Measurements from ENCODE around the gene ZNF565.

DNA sequence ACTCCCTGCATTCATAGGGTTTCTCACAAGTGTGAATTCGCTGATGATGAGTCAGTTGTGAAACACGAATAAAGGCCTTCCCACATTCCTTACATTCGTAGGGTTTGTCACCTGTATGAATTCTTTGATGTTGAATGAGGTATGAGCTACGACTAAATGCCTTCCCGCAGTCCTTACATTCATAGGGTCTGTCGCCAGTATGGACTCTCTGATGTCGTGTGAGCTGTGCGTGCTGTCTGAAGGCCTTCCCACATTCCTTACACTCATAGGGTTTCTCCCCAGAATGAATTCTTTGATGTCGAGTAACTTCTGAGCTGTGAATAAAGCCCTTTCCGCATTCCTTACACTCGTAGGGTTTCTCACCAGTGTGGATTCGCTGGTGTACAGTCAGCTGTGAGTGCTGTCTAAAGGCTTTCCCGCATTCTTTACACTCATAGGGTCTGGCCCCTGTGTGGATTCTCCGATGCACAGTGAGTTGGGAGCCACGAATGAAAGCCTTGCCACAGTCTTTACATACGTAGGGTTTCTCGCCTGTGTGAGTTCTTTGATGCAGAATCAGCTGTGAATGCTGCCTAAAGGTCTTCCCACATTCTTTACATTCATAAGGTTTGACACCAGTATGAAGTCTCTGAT, 31.7 kb downstream of the ZNF565 start:
- TF ChIP-seq, protein P1, sequence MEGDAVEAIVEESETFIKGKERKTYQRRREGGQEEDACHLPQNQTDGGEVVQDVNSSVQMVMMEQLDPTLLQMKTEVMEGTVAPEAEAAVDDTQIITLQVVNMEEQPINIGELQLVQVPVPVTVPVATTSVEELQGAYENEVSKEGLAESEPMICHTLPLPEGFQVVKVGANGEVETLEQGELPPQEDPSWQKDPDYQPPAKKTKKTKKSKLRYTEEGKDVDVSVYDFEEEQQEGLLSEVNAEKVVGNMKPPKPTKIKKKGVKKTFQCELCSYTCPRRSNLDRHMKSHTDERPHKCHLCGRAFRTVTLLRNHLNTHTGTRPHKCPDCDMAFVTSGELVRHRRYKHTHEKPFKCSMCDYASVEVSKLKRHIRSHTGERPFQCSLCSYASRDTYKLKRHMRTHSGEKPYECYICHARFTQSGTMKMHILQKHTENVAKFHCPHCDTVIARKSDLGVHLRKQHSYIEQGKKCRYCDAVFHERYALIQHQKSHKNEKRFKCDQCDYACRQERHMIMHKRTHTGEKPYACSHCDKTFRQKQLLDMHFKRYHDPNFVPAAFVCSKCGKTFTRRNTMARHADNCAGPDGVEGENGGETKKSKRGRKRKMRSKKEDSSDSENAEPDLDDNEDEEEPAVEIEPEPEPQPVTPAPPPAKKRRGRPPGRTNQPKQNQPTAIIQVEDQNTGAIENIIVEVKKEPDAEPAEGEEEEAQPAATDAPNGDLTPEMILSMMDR (IDR thresholded peaks at IDR 0.05): no peak
- TF ChIP-seq POLR2A (IDR thresholded peaks at IDR 0.05): no peak

Measured in transverse colon (tissue), 3 donors.